ENCODE data around the gene ZNF57. TPM values are rescaled to one million over a fixed set of nuclear protein-coding genes. Genes with fewer than 3 reads are reported as not detected.
A peak's percentile ranks its signal among the peaks of the same experiment; 100 is the strongest.

Gene ZNF57
- total and polyA plus RNA-seq, 2 of the 13 experiments (the other 11 are each of a cell fraction or from before 2014, with no cell fraction given) = 6.6 to 17.5 TPM

DNA sequence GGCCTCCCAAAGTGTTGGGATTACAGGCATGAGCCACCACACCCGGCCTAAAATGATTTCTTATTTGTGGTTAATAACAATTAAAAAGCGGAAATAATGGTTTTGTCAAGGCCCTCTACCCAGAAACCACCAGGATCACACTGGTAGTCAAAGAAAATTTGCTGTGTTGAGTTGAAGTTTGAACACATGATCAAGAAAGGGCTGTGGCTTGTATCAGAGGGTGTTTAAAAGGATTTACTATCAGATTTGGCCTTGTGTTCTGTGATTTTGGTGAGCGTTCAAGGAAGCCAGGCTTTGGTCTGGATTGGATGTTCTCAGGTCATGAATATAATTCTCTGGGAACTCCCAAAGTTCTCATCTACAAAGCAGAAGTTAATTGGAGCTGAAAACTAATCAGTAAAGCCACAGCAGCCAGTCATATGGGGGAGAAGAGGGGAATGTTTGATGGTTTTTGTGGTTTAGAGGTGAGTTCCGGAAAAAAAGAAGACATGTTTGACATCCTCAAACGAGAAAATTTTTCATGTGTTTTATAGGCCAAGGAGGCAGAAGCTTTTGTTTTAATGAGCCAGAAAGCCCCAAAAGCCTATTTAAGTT lies 44.2 kb upstream of the ZNF57 start (continued):
- TF ChIP-seq, protein P1, sequence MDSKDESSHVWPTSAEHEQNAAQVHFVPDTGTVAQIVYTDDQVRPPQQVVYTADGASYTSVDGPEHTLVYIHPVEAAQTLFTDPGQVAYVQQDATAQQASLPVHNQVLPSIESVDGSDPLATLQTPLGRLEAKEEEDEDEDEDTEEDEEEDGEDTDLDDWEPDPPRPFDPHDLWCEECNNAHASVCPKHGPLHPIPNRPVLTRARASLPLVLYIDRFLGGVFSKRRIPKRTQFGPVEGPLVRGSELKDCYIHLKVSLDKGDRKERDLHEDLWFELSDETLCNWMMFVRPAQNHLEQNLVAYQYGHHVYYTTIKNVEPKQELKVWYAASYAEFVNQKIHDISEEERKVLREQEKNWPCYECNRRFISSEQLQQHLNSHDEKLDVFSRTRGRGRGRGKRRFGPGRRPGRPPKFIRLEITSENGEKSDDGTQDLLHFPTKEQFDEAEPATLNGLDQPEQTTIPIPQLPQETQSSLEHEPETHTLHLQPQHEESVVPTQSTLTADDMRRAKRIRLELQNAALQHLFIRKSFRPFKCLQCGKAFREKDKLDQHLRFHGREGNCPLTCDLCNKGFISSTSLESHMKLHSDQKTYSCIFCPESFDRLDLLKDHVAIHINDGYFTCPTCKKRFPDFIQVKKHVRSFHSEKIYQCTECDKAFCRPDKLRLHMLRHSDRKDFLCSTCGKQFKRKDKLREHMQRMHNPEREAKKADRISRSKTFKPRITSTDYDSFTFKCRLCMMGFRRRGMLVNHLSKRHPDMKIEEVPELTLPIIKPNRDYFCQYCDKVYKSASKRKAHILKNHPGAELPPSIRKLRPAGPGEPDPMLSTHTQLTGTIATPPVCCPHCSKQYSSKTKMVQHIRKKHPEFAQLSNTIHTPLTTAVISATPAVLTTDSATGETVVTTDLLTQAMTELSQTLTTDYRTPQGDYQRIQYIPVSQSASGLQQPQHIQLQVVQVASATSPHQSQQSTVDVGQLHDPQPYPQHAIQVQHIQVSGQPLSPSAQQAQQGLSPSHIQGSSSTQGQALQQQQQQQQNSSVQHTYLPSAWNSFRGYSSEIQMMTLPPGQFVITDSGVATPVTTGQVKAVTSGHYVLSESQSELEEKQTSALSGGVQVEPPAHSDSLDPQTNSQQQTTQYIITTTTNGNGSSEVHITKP (CRISPR knock-in tag; IDR thresholded peaks at IDR 0.05; ENCODE audit: low read depth) = no peak

DNA sequence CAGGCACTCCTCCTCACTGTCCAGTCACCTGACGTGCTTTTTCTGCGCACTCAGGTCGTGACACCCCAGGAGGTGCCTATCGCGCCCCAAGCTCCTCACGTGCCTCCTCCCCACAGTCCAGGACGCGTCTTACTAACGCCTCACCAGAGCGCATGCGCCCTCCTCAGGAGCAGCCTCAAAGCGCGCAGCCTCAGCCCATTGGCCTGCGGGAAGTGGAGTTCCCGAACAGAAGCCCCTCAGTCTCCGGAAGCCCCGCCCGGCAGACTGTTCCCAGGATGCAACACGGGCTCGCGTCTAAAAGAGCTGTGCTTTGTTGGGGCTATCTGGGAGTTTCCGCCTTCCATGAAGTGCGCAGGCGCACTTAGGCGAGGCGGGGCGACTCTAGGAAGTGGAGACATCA lies 41.9 kb upstream of the ZNF57 start:
- FAIRE-seq = no peak
- no peak for TF ChIP-seq GFI1 (CRISPR knock-in tag; IDR thresholded peaks at IDR 0.05; ENCODE audit: borderline replicate concordance)
- TF ChIP-seq, protein P2, sequence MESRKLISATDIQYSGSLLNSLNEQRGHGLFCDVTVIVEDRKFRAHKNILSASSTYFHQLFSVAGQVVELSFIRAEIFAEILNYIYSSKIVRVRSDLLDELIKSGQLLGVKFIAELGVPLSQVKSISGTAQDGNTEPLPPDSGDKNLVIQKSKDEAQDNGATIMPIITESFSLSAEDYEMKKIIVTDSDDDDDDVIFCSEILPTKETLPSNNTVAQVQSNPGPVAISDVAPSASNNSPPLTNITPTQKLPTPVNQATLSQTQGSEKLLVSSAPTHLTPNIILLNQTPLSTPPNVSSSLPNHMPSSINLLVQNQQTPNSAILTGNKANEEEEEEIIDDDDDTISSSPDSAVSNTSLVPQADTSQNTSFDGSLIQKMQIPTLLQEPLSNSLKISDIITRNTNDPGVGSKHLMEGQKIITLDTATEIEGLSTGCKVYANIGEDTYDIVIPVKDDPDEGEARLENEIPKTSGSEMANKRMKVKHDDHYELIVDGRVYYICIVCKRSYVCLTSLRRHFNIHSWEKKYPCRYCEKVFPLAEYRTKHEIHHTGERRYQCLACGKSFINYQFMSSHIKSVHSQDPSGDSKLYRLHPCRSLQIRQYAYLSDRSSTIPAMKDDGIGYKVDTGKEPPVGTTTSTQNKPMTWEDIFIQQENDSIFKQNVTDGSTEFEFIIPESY (CRISPR knock-in tag; IDR thresholded peaks at IDR 0.05) = 0 out of 2 replicates have a peak, but pooled peaks have one; percentile 15
- peak; percentile 18; the same call in 1 of the 2 replicates for TF ChIP-seq ZBTB38 (CRISPR knock-in tag; IDR thresholded peaks at IDR 0.05)
- peak; percentile 50 for TF ChIP-seq AGO1 (IDR thresholded peaks at IDR 0.05; ENCODE audit: low read depth, low read length, poor library complexity, severe bottlenecking)
- peak; percentile 70 for TF ChIP-seq AGO2 (optimal IDR thresholded peaks at IDR 0.05; ENCODE audit: low read depth, low read length)
- TF ChIP-seq CREB1 (IDR thresholded peaks at IDR 0.05) = peak; percentile 26; the same call in 1 of the 2 replicates
- no peak for TF ChIP-seq CREB1 (CRISPR knock-in tag; IDR thresholded peaks at IDR 0.05)
- no peak for TF ChIP-seq KAT8 (CRISPR knock-in tag; IDR thresholded peaks at IDR 0.05)
- TF ChIP-seq, protein P3, sequence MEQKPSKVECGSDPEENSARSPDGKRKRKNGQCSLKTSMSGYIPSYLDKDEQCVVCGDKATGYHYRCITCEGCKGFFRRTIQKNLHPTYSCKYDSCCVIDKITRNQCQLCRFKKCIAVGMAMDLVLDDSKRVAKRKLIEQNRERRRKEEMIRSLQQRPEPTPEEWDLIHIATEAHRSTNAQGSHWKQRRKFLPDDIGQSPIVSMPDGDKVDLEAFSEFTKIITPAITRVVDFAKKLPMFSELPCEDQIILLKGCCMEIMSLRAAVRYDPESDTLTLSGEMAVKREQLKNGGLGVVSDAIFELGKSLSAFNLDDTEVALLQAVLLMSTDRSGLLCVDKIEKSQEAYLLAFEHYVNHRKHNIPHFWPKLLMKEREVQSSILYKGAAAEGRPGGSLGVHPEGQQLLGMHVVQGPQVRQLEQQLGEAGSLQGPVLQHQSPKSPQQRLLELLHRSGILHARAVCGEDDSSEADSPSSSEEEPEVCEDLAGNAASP (CRISPR knock-in tag; IDR thresholded peaks at IDR 0.05; ENCODE audit: borderline replicate concordance) = no peak
- TF ChIP-seq, protein P4, sequence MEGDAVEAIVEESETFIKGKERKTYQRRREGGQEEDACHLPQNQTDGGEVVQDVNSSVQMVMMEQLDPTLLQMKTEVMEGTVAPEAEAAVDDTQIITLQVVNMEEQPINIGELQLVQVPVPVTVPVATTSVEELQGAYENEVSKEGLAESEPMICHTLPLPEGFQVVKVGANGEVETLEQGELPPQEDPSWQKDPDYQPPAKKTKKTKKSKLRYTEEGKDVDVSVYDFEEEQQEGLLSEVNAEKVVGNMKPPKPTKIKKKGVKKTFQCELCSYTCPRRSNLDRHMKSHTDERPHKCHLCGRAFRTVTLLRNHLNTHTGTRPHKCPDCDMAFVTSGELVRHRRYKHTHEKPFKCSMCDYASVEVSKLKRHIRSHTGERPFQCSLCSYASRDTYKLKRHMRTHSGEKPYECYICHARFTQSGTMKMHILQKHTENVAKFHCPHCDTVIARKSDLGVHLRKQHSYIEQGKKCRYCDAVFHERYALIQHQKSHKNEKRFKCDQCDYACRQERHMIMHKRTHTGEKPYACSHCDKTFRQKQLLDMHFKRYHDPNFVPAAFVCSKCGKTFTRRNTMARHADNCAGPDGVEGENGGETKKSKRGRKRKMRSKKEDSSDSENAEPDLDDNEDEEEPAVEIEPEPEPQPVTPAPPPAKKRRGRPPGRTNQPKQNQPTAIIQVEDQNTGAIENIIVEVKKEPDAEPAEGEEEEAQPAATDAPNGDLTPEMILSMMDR (CRISPR knock-in tag; IDR thresholded peaks at IDR 0.05) = peak; percentile 23; the same call in 1 of the 2 replicates
- no peak for TF ChIP-seq ZNF10 (CRISPR knock-in tag; IDR thresholded peaks at IDR 0.05; ENCODE audit: borderline replicate concordance, low read depth)
- TF ChIP-seq ZNF331 (CRISPR knock-in tag; IDR thresholded peaks at IDR 0.05) = no peak

More for the DNA sequence above, 41.9 kb upstream of the ZNF57 start:
- H2AFZ ChIP-seq (ENCODE audit: low read length) = no peak overlapping the region
- no peaks in the 10 kb centered on the region for H3K79me2 ChIP-seq (ENCODE audit: insufficient read depth, low read length)
- no peaks in the 10 kb centered on the region for H3K27me3 ChIP-seq (ENCODE audit: control insufficient read depth in 1 of 2, insufficient read depth in 2 of 2, low read length in 2 of 2)
- intact Hi-C loops (cut with micrococcal nuclease; ENCODE audit: unreplicated experiment) (no loop called here), in situ Hi-C loops (cut with HindIII; ENCODE audit: extremely low pct_ligation_motif_present, low pct_unique_long_range_greater_than_20kb) (no loop called here)
- no peaks in the 10 kb centered on the region for H3K9me3 ChIP-seq (ENCODE audit: low read length)
- H3K4me3 ChIP-seq (replicated peaks in 1 of 3; ENCODE audit: insufficient read depth in 1 of 3, low read depth in 2 of 3, low read length in 3 of 3) = no peak overlapping the region
- DNase-seq (ENCODE audit: low spot score) = no peak
- peaks cover 18% of the 10 kb centered on the region for H3K4me1 ChIP-seq (ENCODE audit: insufficient read depth, low read length)
- BruUV-seq (replicated peaks) = no TSS peak
- H3K36me3 ChIP-seq (replicated peaks in 1 of 2; ENCODE audit: control insufficient read depth in 1 of 2, insufficient read depth in 2 of 2, low read length in 2 of 2) = peaks cover 0 to 1% of the 10 kb centered on the region in 2 experiments; a peak in 1 of 5 replicates
- no peak overlapping the region for H3K9ac ChIP-seq (ENCODE audit: insufficient read depth, low read depth, low read length)
- CTCF ChIA-PET (ENCODE audit: low intra/inter-chr PET ratio, low total read pairs) = no interaction called here
- POLR2A ChIA-PET = interaction anchor here (1.4 kb wide), 1 partner anchor 8 kb away, joined by 5 read pairs; the partner anchor contains the start of gene ZNF556
- H3K27ac ChIP-seq (ENCODE audit: extremely low read length, insufficient read depth, low read length) = no peak overlapping the region
- no peaks in the 10 kb centered on the region for H4K20me1 ChIP-seq (ENCODE audit: insufficient read depth, low read length)
- H3K4me2 ChIP-seq (ENCODE audit: low read depth, low read length) = no peak overlapping the region
- 96% methylated on average over 26 of the region's 27 CpGs for WGBS (ENCODE audit: low lambda C conversion rate)
- ATAC-seq = no peak
